NCI-H2081 (cell line): ENCODE results near the gene SYT1.

ENCODE experiments used
- DNase-seq, 2 experiments: peaks; one replicate each; lab custom pipeline; 2025; lab: John Stamatoyannopoulos, UW

Gene SYT1

DNA sequence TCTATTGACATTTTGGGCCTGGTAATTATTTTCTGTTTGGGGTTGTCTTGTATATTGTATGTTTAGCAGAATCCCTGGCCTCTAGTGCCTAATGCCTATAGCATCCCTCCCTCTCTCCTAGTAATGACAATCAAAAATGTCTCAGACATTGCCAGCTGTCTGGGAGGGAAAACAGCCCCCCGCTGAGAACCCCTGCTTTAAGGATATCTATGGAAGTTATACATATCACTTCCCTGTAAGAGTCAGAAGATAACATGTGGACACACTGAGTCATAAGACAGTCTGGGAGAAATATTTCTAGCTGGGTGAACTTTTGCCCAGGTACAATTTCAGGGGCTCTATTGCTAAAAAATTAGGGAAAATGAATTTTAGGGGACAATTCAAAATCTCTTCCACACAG is 571.2 kb downstream of the SYT1 start:
- DNase-seq, result no peak

DNA sequence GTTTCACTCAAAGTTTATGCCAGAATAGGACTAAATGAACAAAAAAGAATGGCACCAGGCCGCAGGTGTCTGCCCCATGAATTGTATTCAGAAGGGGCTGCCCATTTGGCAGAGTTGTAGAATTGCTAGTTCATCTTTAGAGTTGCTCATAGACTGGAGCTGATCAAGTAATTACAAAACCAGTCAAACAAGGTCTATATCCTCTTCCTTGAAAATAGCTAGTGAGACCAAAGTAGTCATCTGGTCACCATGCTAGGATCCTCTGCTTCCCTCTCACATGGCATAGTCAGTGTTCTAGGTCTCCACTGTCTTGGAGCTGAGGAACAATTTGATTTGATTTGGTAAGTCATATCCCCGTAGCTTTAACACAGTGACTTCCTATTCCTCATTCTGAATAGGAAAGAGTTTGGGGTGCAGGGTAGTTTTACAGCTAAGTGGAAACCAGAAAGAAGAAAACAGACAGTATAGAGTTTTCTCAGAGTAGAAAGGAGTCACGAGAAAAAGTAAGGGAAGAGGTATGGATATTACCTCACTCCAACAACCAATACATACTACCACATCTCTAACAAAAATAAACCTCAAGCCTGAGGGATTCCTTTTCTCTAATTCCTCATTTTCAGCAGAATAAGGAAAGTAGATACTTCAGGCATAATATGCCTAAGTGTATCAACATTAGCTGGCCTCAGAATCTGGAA is 574.1 kb downstream of the SYT1 start:
- no peak for DNase-seq

DNA sequence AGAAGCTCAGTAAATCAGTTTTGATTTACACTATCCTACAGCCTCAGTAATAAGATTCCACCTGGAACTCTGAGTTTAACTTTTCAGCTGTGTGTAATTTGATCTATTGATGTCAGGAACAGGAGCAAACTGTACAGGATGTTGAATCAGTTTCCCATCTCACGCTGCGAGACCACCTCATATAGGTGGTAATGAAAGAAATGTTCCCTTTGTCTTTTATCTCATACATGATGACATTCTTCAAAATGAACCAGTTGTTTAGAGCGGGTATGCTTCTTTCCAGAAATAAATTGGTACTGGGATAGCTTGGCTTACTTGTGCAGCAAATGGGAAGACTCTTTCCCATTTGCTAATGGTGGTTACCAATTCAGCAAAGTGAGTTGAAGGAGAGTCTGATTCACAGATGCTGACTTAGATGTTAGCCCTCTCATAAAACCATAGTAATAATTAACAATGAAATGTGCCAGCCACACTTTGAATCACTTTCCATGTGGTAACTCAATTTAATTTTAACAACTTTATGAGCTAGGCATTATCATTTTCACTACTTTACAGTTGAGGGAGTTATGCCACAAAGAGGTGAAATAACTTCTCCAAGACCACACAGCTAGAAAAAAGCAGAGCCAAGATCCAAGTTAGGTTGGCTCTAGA is 574.7 kb downstream of the SYT1 start:
- DNase-seq, result no peak

DNA sequence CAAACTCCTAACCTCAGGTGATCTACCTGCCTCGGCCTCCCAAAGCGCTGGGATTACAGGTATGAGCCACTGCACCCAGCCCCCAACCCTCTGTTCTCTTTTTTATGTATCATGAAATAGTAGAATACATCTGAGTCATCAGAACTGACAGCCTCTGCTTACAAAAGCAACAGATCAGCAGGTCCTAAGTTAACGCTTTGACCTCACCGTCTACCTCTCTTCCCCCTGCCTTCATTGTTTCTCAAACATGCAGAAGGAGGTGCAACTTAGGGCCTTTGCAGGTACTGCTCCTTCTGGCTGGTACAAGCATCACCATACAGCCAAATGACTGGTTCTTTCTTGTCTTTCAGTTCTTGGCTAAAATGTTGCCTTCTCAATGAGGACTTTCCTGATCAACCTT is 577.0 kb downstream of the SYT1 start:
- no peak for DNase-seq

- no peak for DNase-seq
Measured at GRCh38 chr12:79442396-79442795, 577.8 kb downstream of the SYT1 start.

DNA sequence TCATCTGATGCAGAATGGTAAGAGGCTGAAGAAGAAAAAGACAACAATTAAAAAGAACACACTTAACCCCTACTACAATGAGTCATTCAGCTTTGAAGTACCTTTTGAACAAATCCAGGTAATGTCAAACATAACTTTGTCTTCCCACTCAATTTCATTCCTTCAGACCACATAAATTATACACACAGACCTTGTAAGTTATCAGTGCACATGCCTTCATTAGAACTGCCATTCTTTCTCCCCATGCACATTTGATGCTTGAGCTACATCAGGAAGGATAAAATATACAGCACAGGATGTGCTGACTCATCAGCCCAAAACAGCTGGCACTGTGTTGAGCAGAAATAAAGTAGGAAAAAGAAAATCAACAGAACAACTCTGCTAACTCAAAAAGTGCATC is 579.5 kb downstream of the SYT1 start:
- DNase-seq, result no peak

GRCh38 chr12:79448816-79449215 is 584.2 kb downstream of the SYT1 start:
- no peak for DNase-seq

DNA sequence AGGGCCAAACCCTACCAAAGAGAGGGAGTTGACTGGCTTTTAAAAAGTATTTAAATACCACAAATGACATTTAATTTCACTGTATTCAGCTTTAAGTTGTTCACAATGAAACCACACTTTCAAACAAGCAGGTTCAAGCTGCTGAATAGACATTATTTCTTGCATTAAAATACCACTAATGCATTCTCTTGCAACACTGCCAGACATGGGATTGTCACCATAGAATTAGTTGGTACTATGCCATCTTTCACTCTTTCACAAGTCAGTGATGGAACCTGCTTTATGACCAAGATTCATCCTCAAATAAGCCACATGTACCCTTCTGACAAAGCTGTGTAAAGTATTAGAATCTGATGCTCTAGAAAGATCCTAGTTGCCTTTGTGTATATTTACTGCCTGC is 586.8 kb downstream of the SYT1 start:
- no peak for DNase-seq

GRCh38 chr12:79451978-79452377 is 587.4 kb downstream of the SYT1 start:
- DNase-seq, result peak in 1 of 2 experiments; percentile 21

DNA sequence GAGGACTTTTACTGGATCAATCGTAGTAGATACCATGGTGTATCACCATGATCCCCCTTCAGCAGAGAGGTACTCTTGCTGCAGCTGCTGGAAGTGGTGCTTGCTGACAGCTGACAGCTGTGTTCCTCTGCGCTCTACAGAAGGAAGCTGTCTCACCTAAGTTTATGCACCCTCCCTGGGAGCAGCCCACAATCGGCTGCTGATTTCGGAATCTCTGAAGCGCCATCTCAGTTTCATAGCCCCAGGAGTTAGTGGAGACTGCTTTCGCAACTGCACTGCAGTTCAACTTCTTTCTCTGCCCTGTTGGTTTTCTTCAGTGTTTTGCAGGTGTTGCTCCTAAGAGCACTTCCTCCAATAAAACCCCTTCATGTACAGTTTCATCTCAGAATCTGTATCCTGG is 588.3 kb downstream of the SYT1 start:
- no peak for DNase-seq

DNA sequence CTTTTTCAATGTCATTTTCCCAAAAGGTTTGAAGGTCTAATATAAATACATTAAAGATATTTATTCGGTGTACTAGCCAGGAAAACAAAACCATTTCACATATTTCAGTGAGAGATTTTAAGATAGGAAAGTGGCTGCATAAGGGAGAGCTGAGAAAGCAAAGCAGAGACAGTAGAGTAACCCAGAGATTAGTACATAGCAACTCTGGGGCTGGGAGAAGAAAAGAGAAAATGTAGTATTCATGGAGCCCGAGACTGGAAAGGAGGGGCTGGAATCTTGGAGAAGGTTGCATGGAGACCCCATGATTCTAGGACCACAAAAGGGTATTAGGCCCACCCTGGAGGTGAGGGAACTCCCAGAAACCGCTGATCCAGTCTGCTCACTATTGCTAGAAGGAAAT is 589.2 kb downstream of the SYT1 start:
- no peak for DNase-seq

GRCh38 chr12:79454338-79454843 is 589.8 kb downstream of the SYT1 start:
- no peak for DNase-seq

- no peak for DNase-seq
Measured at GRCh38 chr12:79455286-79455685, 590.7 kb downstream of the SYT1 start.

GRCh38 chr12:79482323-79482722 is 617.7 kb downstream of the SYT1 start:
- DNase-seq, result no peak

GRCh38 chr12:79482921-79483320 is 618.3 kb downstream of the SYT1 start:
- DNase-seq, result no peak

- DNase-seq, result no peak
Measured at GRCh38 chr12:79486154-79486553, 621.6 kb downstream of the SYT1 start.

GRCh38 chr12:79487386-79488110 is 623.0 kb downstream of the SYT1 start:
- DNase-seq, result no peak
